HG03354 (cell line): Measurements from ENCODE around the gene EPHA2.
A peak's percentile ranks its signal among the peaks of the same experiment; 100 is the strongest.
"Not testable (repeated sequence)": the region's sequence is repeated elsewhere in the genome, so short reads cannot be mapped to it uniquely, and the experiment has no call there.

Experiments used
- ATAC-seq: cut with Tn5 transposase; IDR thresholded peaks from one replicate; pipeline ENCODE4 v1.9.1; 2021; ENCODE audit warnings: mild to moderate bottlenecking; ENCODE audit not compliant: unreplicated experiment, poor library complexity, severe bottlenecking

EPHA2 gene

DNA sequence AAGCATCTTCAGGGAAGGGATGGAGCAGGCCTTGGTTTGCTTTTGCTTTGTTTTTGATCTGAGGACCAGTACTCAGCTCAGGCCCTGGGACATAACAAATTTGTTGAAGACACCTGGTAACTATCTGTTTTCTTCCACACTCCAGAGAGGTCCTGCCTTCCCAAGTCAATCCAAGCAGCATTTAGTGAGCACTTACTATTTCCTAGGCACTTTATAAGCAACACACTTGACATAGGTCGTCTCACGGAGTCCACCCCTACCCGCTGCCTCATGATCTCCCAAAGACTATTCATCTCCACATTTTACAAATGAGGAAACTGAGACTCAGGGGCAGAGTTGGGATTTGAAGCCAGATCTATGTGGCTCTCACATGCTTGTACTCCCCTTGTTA is 14.4 kb upstream of the EPHA2 start:
- ATAC-seq = no peak

GRCh38 chr1:16168622-16169360 is 12.9 kb upstream of the EPHA2 start:
- ATAC-seq = no peak

DNA sequence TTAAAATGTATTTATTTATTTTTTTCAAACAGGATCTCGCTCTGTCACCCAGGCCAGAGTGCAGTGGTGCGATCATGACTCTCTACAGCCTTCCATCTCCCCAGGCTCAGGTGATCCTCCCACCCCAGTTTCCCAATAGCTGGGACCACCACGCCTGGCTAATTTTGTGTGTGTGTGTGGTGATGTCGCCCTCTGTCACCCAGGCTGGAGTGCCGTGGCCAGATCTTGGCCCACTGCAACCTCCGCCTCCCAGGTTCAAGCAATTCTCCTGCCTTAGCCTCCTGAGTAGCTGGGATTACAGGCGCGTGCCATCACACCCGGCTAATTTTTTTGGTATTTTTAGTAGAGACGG is 12.3 kb upstream of the EPHA2 start:
- not testable (repeated sequence) for ATAC-seq

GRCh38 chr1:16167331-16168143 is 11.7 kb upstream of the EPHA2 start:
- peak; percentile 74 for ATAC-seq

GRCh38 chr1:16166117-16166516 is 10.2 kb upstream of the EPHA2 start:
- ATAC-seq = no peak

DNA sequence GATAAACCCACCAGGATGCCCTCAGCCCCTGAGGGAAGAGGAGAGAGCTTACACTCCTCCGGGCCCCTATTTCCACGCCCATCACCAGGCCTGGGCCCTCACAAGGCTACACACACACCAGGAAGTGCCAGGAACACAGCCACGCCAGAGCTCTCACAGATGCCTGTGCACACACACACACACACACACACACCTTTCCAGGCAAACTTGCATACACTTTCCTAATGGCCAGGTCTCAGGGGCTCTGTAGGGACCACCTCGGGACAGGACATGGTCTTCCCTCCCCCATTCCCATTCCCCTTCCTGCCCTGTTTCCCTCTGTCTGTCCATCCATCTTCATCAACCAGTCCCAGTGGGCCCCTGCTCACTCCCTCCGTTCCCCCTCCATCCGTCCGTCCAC is 9.7 kb upstream of the EPHA2 start:
- ATAC-seq = no peak

DNA sequence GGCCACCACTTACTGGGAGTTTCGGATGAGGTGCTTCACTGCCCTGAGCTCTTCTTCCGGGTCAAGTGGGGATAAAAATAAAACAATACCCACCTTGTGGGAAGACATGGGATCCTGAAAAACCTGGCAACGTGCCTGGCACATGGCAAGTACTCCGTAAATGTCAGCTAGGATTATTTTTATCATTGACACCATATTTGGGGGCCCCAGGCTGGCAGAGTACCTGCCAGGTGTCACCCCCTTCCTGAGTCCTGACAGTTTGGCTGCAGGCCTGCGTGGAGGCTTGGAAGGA is 9.2 kb upstream of the EPHA2 start:
- ATAC-seq = no peak

- no peak for ATAC-seq
These were observed 8.6 kb upstream of the EPHA2 start for GRCh38 chr1:16164213-16165072.

- ATAC-seq = not testable (repeated sequence)
These were observed 7.8 kb upstream of the EPHA2 start for GRCh38 chr1:16163608-16164212.

DNA sequence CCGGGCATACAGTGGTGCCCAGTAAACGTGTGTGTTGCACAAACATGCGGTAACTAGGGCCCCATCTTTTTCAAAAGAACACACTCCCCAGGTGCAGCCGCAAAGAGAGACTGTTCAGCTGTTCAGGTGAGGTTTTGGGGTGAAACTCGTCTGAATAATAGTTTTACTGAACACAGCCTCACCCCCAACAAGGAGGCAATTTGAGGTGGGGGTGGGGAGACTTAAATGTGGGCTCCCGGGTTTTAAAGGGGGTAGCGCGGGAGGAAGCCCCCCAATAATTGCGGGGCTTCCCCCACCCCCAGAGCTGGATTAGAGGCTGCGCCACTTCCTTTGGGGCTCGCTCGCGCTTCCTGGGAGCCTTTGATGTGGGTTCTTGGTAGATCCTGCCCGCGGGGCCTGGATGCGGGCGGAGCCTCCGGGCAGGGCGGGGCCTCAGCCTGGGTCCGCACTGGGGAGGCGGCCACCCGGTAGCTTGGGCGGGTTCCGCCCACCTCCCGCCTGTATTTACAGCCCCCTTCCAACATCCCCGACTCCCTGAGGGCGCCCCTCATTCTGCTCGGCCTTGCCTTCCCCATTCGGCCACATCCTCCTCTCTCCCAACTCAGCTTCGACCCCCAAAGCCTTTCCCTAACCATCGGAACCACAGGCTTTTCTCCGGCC is 6.4 kb upstream of the EPHA2 start:
- no peak for ATAC-seq

DNA sequence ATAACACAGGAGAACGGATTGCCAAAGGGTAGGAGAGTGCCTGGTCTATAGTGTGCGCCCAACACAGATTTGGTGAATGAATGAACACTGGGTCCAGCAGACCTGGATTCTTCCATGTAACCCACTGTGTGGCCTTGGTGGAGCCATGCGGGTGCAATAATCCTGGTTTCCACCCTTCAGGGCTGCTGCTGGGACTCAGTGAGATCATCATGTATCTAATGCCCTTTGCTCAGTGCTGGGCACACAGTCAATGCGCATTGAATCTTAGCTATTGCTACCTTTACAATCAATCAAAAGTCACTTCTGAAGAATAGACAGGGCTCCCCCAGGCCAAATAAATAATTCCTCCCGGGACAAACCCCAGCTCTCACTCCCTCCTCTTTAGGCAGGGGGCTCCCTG is 5.8 kb upstream of the EPHA2 start:
- ATAC-seq = no peak

GRCh38 chr1:16158993-16159831 is 3.3 kb upstream of the EPHA2 start:
- no peak for ATAC-seq

GRCh38 chr1:16158025-16158424 is 2.2 kb upstream of the EPHA2 start:
- no peak for ATAC-seq

DNA sequence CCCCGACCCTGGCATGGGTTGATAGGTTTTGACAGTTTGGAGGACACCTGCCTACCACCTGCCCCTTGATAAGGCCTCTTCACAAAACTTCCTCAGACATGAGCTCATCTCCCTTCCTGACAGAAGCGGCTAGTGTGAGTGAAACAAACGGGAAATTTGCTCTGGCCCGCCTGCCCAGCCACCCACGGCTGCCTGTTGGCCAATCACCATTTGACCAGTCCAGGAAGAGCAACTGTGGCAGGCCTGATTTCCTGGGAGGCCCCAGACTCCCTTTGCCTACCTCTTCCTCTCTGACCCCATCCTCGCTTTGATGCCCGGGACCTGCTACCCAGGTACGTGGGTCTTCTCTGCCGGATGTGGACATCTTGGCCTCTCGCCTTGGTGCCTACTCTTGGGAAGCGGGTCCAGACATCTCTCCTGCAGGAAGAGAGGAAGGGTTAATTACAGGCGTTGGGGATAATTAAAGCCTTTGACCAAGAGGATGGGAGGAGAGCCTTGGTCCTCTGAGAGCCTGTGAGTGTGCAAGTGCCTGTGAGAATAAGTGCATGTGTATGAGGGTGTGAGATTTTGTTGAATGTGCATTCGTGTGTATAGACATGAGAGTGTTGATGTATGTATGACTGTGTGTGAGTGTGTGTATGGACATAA is 1.1 kb upstream of the EPHA2 start:
- no peak for ATAC-seq

- no peak for ATAC-seq
These were observed 1.7 kb downstream of the EPHA2 start for GRCh38 chr1:16153999-16154673.

- no peak for ATAC-seq
These were observed 2.5 kb downstream of the EPHA2 start for GRCh38 chr1:16153096-16153998.
